NCI-H128 (cell line): ENCODE data around the gene GUCD1.
"Not testable (repeated sequence)": the region's sequence is repeated elsewhere in the genome, so short reads cannot be mapped to it uniquely, and the experiment has no call there.

Source experiments
- DNase-seq: peaks from one replicate; lab custom pipeline; 2025; ENCODE audit not compliant: unreplicated experiment; lab: John Stamatoyannopoulos, UW

Gene GUCD1

GRCh38 chr22:24565077-24565476 is 10.1 kb upstream of the GUCD1 start:
- no peak for DNase-seq

GRCh38 chr22:24564376-24565058 is 9.6 kb upstream of the GUCD1 start:
- no peak for DNase-seq

- DNase-seq = no peak
Observed at GRCh38 chr22:24563246-24563645, 8.3 kb upstream of the GUCD1 start.

- no peak for DNase-seq
Observed at GRCh38 chr22:24559471-24559870, 4.5 kb upstream of the GUCD1 start.

- peak; percentile 89 for DNase-seq
Observed at GRCh38 chr22:24555165-24556039, 464 bp upstream of the GUCD1 start, which contains the start of gene SNRPD3. Gene SNRPD3, plus strand, starts transcription at chr22:24555999. Its CDS starts 1,676 bp downstream, at chr22:24557675.

- no peak for DNase-seq
Observed at GRCh38 chr22:24553597-24554312, 1.2 kb downstream of the GUCD1 start.

- not testable (repeated sequence) for DNase-seq
Observed at GRCh38 chr22:24552503-24553286, 2.2 kb downstream of the GUCD1 start.

- DNase-seq = no peak
Observed at GRCh38 chr22:24550902-24551435, 4.0 kb downstream of the GUCD1 start.

- no peak for DNase-seq
Observed at GRCh38 chr22:24550028-24550901, 4.7 kb downstream of the GUCD1 start.

- no peak for DNase-seq
Observed at GRCh38 chr22:24548812-24549211, 6.1 kb downstream of the GUCD1 start.

GRCh38 chr22:24543679-24544243 is 11.2 kb downstream of the GUCD1 start:
- DNase-seq = no peak

GRCh38 chr22:24543185-24543601 is 11.7 kb downstream of the GUCD1 start:
- no peak for DNase-seq

GRCh38 chr22:24542641-24543040 is 12.3 kb downstream of the GUCD1 start:
- no peak for DNase-seq

- no peak for DNase-seq
Observed at GRCh38 chr22:24541681-24542515, 13.0 kb downstream of the GUCD1 start.

- no peak for DNase-seq
Observed at GRCh38 chr22:24540470-24540869, 14.5 kb downstream of the GUCD1 start.

- no peak for DNase-seq
Observed at GRCh38 chr22:24536089-24536488, 18.8 kb downstream of the GUCD1 start.

- no peak for DNase-seq
Observed at GRCh38 chr22:24535348-24535747, 19.6 kb downstream of the GUCD1 start.

- DNase-seq = no peak
Observed at GRCh38 chr22:24532075-24532474, 22.9 kb downstream of the GUCD1 start.
